Glutamatergic neuron (in vitro differentiated cells): ENCODE data around the gene LRRC4B. TPM values are rescaled to one million over a fixed set of nuclear protein-coding genes. Genes with fewer than 3 reads are reported as not detected.

Source experiments
- DNase-seq: peaks from one replicate; pipeline ENCODE4 v3.0.0; 2022
- H3K27ac Mint-ChIP-seq: one replicate; pipeline ENCODE4 v1.8.0; 2020; ENCODE audit warnings: mild to moderate bottlenecking, mixed read lengths, inconsistent platforms; ENCODE audit not compliant: unreplicated experiment
- H3K27me3 Mint-ChIP-seq: one replicate; pipeline ENCODE4 v1.8.0; 2020; ENCODE audit warnings: mild to moderate bottlenecking, moderate library complexity, mixed read lengths, inconsistent platforms; ENCODE audit not compliant: unreplicated experiment
- H3K36me3 Mint-ChIP-seq: one replicate; pipeline ENCODE4 v1.8.0; 2020; ENCODE audit warnings: mild to moderate bottlenecking, mixed read lengths, inconsistent platforms; ENCODE audit not compliant: unreplicated experiment
- H3K4me1 Mint-ChIP-seq: one replicate; pipeline ENCODE4 v1.8.0; 2020; ENCODE audit warnings: mild to moderate bottlenecking, low read depth, mixed read lengths, inconsistent platforms; ENCODE audit not compliant: unreplicated experiment
- H3K4me3 Mint-ChIP-seq: one replicate; pipeline ENCODE4 v1.8.0; 2020; ENCODE audit warnings: mild to moderate bottlenecking, mixed read lengths, inconsistent platforms; ENCODE audit not compliant: unreplicated experiment
- H3K9me3 Mint-ChIP-seq: one replicate; pipeline ENCODE4 v1.8.0; 2020; ENCODE audit warnings: mild to moderate bottlenecking, moderate library complexity, mixed read lengths, inconsistent platforms; ENCODE audit not compliant: unreplicated experiment
- CTCF ChIP-seq: fragments of 200-600 bp; sonication (generic); IDR thresholded peaks from one replicate; pipeline ENCODE4 v1.5.0; 2021; ENCODE audit not compliant: partially characterized antibody, unreplicated experiment
- total RNA-seq: library from RNA; stranded (reverse); fragmentation: NEBNext Ultra II Directional; extraction: Animal tissue kit (Norgen Biotek cat#: 25700); gene quantifications from one replicate; pipeline ENCODE4 v1.2.1, GENCODE V29; 2021; ENCODE audit not compliant: unreplicated experiment

The LRRC4B gene
- total RNA-seq, 1 donor from 2014 or later, result 28.5 TPM

DNA sequence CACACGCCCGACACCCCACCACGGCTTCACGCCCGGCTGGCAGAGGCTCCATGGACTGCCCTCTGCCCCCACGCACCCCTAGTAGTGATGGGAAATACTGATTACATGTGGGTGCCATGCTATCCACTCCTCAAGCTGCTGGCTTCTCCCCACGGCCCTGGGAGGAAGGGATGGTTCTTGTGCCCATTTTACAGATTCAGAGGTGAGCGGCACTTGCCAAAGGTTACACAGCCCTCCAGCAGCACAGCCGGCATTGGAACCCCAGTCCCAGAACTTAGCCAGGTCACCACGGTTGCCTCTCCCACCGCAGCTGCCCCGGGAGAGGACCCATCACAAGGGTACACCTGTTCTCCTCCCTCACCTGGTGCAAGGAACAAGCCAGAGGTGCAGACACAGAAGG lies 13.2 kb downstream of the LRRC4B start:
- Mint-ChIP-seq H3K4me3 (no peak overlapping the region), H3K27ac (no peak overlapping the region), H3K4me1 (peaks cover 13% of the 10 kb centered on the region), H3K36me3 (peaks cover 5% of the 10 kb centered on the region), H3K9me3 (peaks cover 8% of the 10 kb centered on the region), H3K27me3 (peaks cover 22% of the 10 kb centered on the region)
- DNase-seq, result no peak
- TF ChIP-seq CTCF, result no peak

DNA sequence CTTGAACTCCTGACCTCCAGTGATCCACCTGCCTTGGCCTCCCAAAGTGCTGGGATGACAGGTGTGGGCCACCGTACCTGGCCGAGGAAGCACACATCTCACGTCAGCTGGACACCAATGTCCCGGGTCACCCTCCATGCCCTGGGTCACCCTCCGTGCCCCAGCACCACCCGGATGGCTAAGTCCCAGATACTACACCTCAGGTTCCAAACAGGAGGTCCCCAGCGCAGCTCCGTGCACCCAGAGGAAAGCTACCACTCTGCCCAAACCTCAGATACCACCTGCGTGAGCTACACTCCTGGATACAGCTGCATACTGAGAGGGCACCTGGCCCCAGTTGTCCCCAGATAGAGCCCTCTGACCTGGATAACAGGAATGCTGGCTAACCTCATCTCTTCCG lies 14.0 kb downstream of the LRRC4B start:
- no peak for DNase-seq
- peaks cover 8% of the 10 kb centered on the region for H3K9me3 Mint-ChIP-seq

DNA sequence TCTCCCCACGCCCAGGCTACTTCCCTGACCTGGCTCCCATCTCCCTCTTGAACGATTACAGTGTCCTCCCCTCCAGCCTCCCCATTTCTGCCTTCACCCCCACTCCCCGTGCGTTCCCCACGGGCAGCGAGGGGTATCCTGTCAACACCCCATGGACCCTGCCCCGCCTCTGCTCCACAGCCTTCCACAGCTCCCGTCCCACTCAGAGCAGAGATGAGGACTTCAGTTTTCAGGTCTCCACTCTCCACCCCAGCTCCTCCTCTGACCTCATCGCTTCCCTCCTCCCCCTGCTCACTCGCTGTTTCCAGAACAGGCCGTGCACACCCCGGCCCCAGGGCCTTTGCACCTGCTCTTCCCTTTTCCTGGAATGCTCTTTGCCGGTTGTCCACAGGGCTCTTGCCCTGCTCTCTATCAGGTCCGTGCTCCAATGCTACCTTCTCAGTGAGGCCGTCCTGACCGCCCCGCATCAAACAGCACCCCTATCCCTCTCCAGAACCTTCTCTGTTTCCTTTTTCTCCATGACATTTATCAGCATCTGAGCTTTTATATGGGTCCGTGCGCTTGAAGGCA lies 15.0 kb downstream of the LRRC4B start:
- Mint-ChIP-seq H3K27ac (peak overlapping the region; percentile 25), H3K27me3 (peaks cover 23% of the 10 kb centered on the region), H3K9me3 (peaks cover 10% of the 10 kb centered on the region), H3K4me1 (peaks cover 12% of the 10 kb centered on the region), H3K4me3 (no peak overlapping the region), H3K36me3 (peaks cover 5% of the 10 kb centered on the region)
- no peak for TF ChIP-seq CTCF
- no peak for DNase-seq

More for the DNA sequence above, 14.0 kb downstream of the LRRC4B start:
- H3K4me3 Mint-ChIP-seq, result no peak overlapping the region
- peak overlapping the region; percentile 22 for H3K27ac Mint-ChIP-seq
- peaks cover 12% of the 10 kb centered on the region for H3K4me1 Mint-ChIP-seq
- H3K36me3 Mint-ChIP-seq, result peaks cover 5% of the 10 kb centered on the region
- TF ChIP-seq CTCF, result no peak
- peaks cover 24% of the 10 kb centered on the region for H3K27me3 Mint-ChIP-seq

DNA sequence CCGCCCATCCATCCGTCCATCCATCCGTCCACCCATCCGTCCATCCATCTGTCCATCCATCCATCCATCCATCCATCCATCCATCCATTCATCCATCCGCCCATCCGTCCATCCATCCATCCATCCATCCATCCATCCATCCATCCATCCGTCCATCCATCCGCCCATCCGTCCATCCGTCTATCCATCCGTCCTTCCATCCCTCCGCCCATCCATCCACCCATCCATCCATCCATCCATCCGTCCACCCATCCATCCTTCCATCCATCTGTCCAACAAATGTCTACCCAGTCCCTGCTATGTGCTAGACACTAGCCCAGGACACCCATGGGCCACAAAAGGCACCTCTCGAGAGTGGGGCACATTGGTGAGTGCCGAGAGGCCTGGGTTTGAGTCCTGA lies 15.7 kb downstream of the LRRC4B start:
- Mint-ChIP-seq H3K27me3 (peaks cover 23% of the 10 kb centered on the region), H3K27ac (peak overlapping the region; percentile 2), H3K4me1 (peaks cover 16% of the 10 kb centered on the region), H3K4me3 (peak overlapping the region; percentile 67), H3K36me3 (peaks cover 5% of the 10 kb centered on the region), H3K9me3 (peaks cover 11% of the 10 kb centered on the region)
- no peak for TF ChIP-seq CTCF
- DNase-seq, result no peak

DNA sequence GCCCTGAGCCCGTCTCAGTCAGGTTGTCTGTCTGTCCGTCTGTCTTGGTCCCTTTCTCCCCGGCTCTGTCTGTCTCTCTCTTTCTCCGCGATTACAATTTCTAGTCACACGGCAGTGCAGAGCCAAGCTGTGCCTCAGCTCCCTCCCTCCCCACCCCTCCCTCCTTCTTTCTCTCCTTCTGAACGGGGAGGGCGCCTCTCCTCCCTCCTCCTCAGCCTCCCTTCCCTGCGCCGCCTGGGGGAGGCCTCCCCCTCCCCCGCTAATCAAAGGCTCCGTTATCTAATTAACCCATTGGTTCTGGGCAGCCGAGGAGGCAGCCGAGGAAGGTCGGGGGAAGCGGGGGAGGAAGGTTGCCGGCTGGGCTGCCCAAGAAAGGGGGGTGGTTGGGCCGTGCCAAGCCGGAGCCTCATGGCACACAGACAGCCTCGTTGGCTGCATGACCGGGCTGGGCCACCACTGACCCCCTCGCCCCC lies 16.5 kb downstream of the LRRC4B start:
- Mint-ChIP-seq H3K27me3 (peaks cover 21% of the 10 kb centered on the region), H3K4me3 (peak overlapping the region; percentile 89)

More for the DNA sequence above, 16.5 kb downstream of the LRRC4B start:
- no peak for DNase-seq
- TF ChIP-seq CTCF, result no peak
- H3K4me1 Mint-ChIP-seq, result peaks cover 23% of the 10 kb centered on the region
- peaks cover 5% of the 10 kb centered on the region for H3K36me3 Mint-ChIP-seq
- H3K9me3 Mint-ChIP-seq, result peaks cover 14% of the 10 kb centered on the region
- H3K27ac Mint-ChIP-seq, result peak overlapping the region; percentile 73
